A549 (cell line): ENCODE results near the gene OGDHL. TPM values are rescaled to one million over a fixed set of nuclear protein-coding genes. Genes with fewer than 3 reads are reported as not detected.

Source experiments
- ATAC-seq, 2 experiments: fragments of 200-7000 bp in 1 of 2; fragments of >200 bp in 1 of 2; cut with Nextera tagmentation in 1 of 2; cut with Tn5 transposase in 1 of 2; 3 replicates each; pipeline versions ENCODE4 v1.8.0 to v1.9.1; 2018 to 2020; ENCODE audit warnings: mild to moderate bottlenecking in 1 of 2, moderate library complexity in 1 of 2
- CTCF ChIA-PET: fragments of 300-600 bp; sonication (Branson Sonifier 250); formaldehyde crosslinking; extraction: SDS; loops from one replicate; lab custom pipeline; 2021; ENCODE audit warnings: antibody characterized with exemption, inconsistent platforms; lab: Yijun Ruan, JAX
- POLR2A ChIA-PET: fragments of 350-600 bp; formaldehyde crosslinking; extraction: SDS; loops from one replicate; lab custom pipeline; 2021; ENCODE audit warnings: antibody characterized with exemption, inconsistent platforms; lab: Yijun Ruan, JAX
- DNase-seq, 2 experiments: peaks; one replicate each; pipeline versions ENCODE4 v3.0.0 to v3.0.0-alpha.2; 2011 to 2016; ENCODE audit warnings: low read depth in 1 of 2, low spot score in 1 of 2
- FAIRE-seq: peaks from 2 replicates; lab custom pipeline; 2011; peaks lifted over from hg19 to GRCh38; lab: Jason Lieb, UNC
- H3K27ac ChIP-seq, 2 experiments: fragments of >200 bp; sonication (Bioruptor Twin); formaldehyde crosslinking; 3 replicates each; pipeline ENCODE4 v1.5.1; 2016 to 2017
- H3K4me1 ChIP-seq: fragments of >200 bp; sonication (Bioruptor Twin); formaldehyde crosslinking; 3 replicates; pipeline ENCODE4 v1.6.1; 2016
- H3K4me2 ChIP-seq: fragments of >200 bp; sonication (Bioruptor Twin); formaldehyde crosslinking; 3 replicates; pipeline ENCODE4 v1.6.1; 2016
- H3K4me3 ChIP-seq: fragments of >200 bp; sonication (Bioruptor Twin); formaldehyde crosslinking; 3 replicates; pipeline ENCODE4 v1.5.1; 2016
- H3K9me3 ChIP-seq: fragments of >200 bp; sonication (Bioruptor Twin); formaldehyde crosslinking; 3 replicates; pipeline ENCODE4 v1.6.1; 2016
- EHF ChIP-seq: fragments of 250-450 bp; sonication (Bioruptor Pico); IDR thresholded peaks from 2 replicates; pipeline ENCODE4 v1.5.0; 2020; ENCODE audit warnings: mild to moderate bottlenecking
- EHMT2 ChIP-seq: fragments of 200-600 bp; sonication (generic); IDR thresholded peaks from 2 replicates; pipeline ENCODE4 v1.6.1; 2016; ENCODE audit warnings: antibody characterized with exemption, low read depth, mild to moderate bottlenecking, moderate library complexity
- EP300 ChIP-seq, 2 experiments: fragments of >200 bp; sonication (Bioruptor Twin); formaldehyde crosslinking; IDR thresholded peaks; 2 replicates in 1 of 2; 3 replicates in 1 of 2; pipeline ENCODE4 v1.6.1; 2016 to 2017
- ESRRA ChIP-seq: fragments of 150-350 bp; IDR thresholded peaks from 2 replicates; pipeline ENCODE4 v1.6.1; 2014; ENCODE audit warnings: mild to moderate bottlenecking, low read length, borderline replicate concordance
- FOXS1 ChIP-seq: fragments of 250-450 bp; sonication (Bioruptor Pico); IDR thresholded peaks from 2 replicates; pipeline ENCODE4 v1.5.0; 2020; ENCODE audit warnings: mild to moderate bottlenecking, moderate library complexity
- GATA3 ChIP-seq: IDR thresholded peaks from 2 replicates; pipeline ENCODE4 v1.6.1; 2012; ENCODE audit warnings: borderline replicate concordance
- HDAC2 ChIP-seq: fragments of 200-600 bp; sonication (generic); IDR thresholded peaks from 2 replicates; pipeline ENCODE4 v1.6.1; 2016
- JUNB ChIP-seq: fragments of >200 bp; sonication (Bioruptor Twin); formaldehyde crosslinking; IDR thresholded peaks from 2 replicates; pipeline ENCODE4 v1.6.1; 2016
- MYC ChIP-seq: IDR thresholded peaks from 2 replicates; pipeline ENCODE4 v1.6.1; 2012; ENCODE audit warnings: mild to moderate bottlenecking, inconsistent platforms, low read length, improper control_type of control experiment, borderline replicate concordance
- PHF8 ChIP-seq: fragments of 200-600 bp; sonication (generic); IDR thresholded peaks from 2 replicates; pipeline ENCODE4 v1.6.1; 2016; ENCODE audit warnings: low read depth, mild to moderate bottlenecking, antibody characterized with exemption, moderate library complexity, borderline replicate concordance
- RARB ChIP-seq: fragments of 250-450 bp; sonication (Bioruptor Pico); IDR thresholded peaks from 2 replicates; pipeline ENCODE4 v1.8.0; 2021; ENCODE audit warnings: mild to moderate bottlenecking, moderate library complexity
- RNF2 ChIP-seq: fragments of 200-600 bp; sonication (generic); IDR thresholded peaks from 2 replicates; pipeline ENCODE4 v1.6.1; 2016; ENCODE audit warnings: low read depth, mild to moderate bottlenecking, antibody characterized with exemption, moderate library complexity, borderline replicate concordance
- SMC3 ChIP-seq: fragments of >200 bp; sonication (Bioruptor Twin); formaldehyde crosslinking; IDR thresholded peaks from 3 replicates; pipeline ENCODE4 v1.6.1; 2018; ENCODE audit warnings: inconsistent platforms
- TFCP2L1 ChIP-seq: fragments of 250-450 bp; sonication (Bioruptor Pico); IDR thresholded peaks from 2 replicates; pipeline ENCODE4 v1.5.0; 2021; ENCODE audit warnings: mild to moderate bottlenecking
- TP53 ChIP-seq: fragments of 250-450 bp; sonication (Bioruptor Pico); IDR thresholded peaks from 2 replicates; pipeline ENCODE4 v1.5.0; 2021; ENCODE audit warnings: mild to moderate bottlenecking, moderate library complexity
- ZC3H11A ChIP-seq: fragments of 450-650 bp; IDR thresholded peaks from 2 replicates; pipeline ENCODE4 v1.6.1; 2014; ENCODE audit warnings: antibody characterized with exemption, mild to moderate bottlenecking
- WGBS: methylation state at CpG from one replicate; pipeline ENCODE4 v1.1.6; 2017; ENCODE audit errors: missing lambda C conversion rate; 5-methylcytosine and 5-hydroxymethylcytosine counted together
- polyA plus RNA-seq, 4 experiments: library from polyadenylated mRNA; depleted of rRNA in 3 of 4; stranded (reverse); fragments of >200 nt; fragmentation: RNase III in 1 of 4; extraction: RNeasy Plus Mini Kit Qiagen cat#74134 plus additional on column Dnase treatment in 1 of 4; gene quantifications; 2 replicates in 3 of 4; 3 replicates in 1 of 4; pipeline ENCODE4 v1.2.3, GENCODE V29; 2011 to 2017
- TF ChIP-seq, protein P1 (sequence below): IDR thresholded peaks from 2 replicates; pipeline ENCODE4 v1.6.1; 2012; ENCODE audit warnings: low read depth, borderline replicate concordance
- TF ChIP-seq, protein P2 (sequence below): fragments of 450-650 bp; IDR thresholded peaks from 2 replicates; pipeline ENCODE4 v1.6.1; 2014; ENCODE audit warnings: antibody characterized with exemption
- TF ChIP-seq, protein P3 (sequence below): fragments of 150-350 bp; IDR thresholded peaks from 2 replicates; pipeline ENCODE4 v1.6.1; 2014; ENCODE audit warnings: low read depth, mild to moderate bottlenecking, low read length
- TF ChIP-seq, protein P4 (sequence below): fragments of >200 bp; sonication (Bioruptor Twin); formaldehyde crosslinking; IDR thresholded peaks from 2 replicates; pipeline ENCODE4 v1.6.1; 2016
- TF ChIP-seq, protein P5 (sequence below): fragments of 250-450 bp; sonication (Bioruptor Pico); IDR thresholded peaks from 2 replicates; pipeline ENCODE4 v1.5.0; 2021; ENCODE audit warnings: mild to moderate bottlenecking, moderate library complexity, borderline replicate concordance
- TF ChIP-seq, protein P6 (sequence below): IDR thresholded peaks from 2 replicates; pipeline ENCODE4 v1.6.1; 2012

Gene OGDHL
- polyA plus RNA-seq, 2 of the 4 experiments (the other 2 are of a cell fraction), result 0.06 to 0.22 TPM

DNA sequence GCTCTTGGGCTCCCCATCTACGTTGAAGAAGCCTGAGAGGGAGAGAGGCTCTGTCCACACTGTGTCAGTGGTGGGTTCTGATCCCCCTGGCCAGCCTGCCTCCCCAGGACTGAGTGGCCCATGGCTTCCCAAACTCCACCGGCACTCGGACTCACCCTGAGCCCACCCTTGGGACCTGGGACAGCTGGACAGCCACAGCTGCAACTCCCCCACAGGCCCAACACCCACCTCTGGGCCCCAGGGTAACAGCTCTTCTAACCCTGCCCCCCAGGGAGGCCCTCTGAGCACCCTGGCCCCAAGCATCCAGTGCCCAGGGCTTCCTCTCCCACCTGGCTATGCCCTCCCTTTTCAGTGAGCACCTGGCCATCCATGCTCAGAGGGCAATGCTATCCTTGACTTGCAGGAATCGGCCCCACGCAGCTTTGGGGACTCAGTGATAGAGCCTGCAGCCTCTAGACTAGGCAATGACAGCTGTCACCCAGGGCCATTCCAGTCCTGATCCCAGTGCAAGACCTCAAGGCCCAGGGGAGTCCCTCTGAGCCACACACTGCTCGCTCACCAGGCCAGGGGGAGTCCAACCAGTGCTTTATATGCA is 17.9 kb downstream of the OGDHL start:
- 10% methylated on average over 3 of the region's 6 CpGs for WGBS
- DNase-seq, result no peak
- Histone ChIP-seq H3K27ac (no peak overlapping the region), H3K4me2 (no peak overlapping the region)
- ChIA-PET POLR2A (no interaction called here), CTCF (interaction anchor here (1.0 kb wide), 2 partner anchors 8 to 151 kb away, joined by 3 to 4 read pairs; no protein-coding TSS in a partner anchor)
- no peak for TF ChIP-seq EHF (CRISPR knock-in tag)
- TF ChIP-seq ZC3H11A, result no peak
- TF ChIP-seq, all 56 proteins: peak for 0
- H3K4me3 ChIP-seq, result no peak overlapping the region
- H3K4me1 ChIP-seq, result no peaks in the 10 kb centered on the region
- no peaks in the 10 kb centered on the region for H3K9me3 ChIP-seq
- ATAC-seq, result no peak
- no peak for FAIRE-seq

DNA sequence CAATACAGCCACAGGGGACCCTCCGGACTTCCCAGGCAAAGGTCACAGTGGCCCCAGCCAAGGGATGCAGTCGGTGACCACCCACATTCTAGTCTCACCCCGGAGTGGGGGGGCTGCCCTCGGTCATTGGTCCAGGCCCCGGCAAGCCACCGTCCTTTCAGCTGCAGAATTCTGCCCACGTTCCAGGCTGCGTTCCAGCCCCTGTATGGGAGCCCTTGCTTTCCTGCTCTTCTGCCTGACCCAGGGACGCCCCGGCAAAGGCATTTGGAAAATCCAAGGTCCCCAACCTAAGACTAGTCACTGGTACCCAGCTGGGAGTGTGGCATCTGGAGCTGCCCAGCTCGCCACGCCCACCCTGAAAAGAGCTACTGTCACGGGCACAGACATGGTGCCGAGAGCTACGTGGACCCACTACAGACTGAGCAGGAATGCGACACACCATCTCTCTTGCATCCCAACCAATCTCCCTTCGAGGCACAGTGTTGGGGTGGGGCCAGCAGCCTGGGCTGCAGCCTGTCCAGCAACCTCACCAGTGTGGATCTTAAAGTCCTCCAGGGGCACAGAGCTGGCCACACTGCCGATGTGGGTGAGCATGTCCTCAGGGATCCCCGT is 18.6 kb downstream of the OGDHL start:
- POLR2A ChIA-PET, result no interaction called here
- H3K27ac ChIP-seq, result no peak overlapping the region
- TF ChIP-seq EHMT2 (no peak), SMC3 (no peak), RNF2 (no peak), EP300 (IDR thresholded peaks at IDR 0.05) (no peak), JUNB (no peak), FOXS1 (no peak), RARB (CRISPR knock-in tag) (no peak), TP53 (CRISPR knock-in tag) (no peak), HDAC2 (no peak)
- TF ChIP-seq, protein P1, sequence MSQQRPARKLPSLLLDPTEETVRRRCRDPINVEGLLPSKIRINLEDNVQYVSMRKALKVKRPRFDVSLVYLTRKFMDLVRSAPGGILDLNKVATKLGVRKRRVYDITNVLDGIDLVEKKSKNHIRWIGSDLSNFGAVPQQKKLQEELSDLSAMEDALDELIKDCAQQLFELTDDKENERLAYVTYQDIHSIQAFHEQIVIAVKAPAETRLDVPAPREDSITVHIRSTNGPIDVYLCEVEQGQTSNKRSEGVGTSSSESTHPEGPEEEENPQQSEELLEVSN, result no peak
- TF ChIP-seq, all 56 proteins: peak for 0
- 37% methylated on average over 15 of the region's 19 CpGs for WGBS
- CTCF ChIA-PET, result interaction anchor here (1.0 kb wide), 1 partner anchor 151 kb away, joined by 3 read pairs; no protein-coding TSS in a partner anchor
- DNase-seq, result no peak
- ATAC-seq, result no peak
- Histone ChIP-seq H3K4me3 (no peak overlapping the region), H3K4me1 (no peaks in the 10 kb centered on the region), H3K4me2 (no peak overlapping the region), H3K9me3 (no peaks in the 10 kb centered on the region)
- FAIRE-seq, result no peak

DNA sequence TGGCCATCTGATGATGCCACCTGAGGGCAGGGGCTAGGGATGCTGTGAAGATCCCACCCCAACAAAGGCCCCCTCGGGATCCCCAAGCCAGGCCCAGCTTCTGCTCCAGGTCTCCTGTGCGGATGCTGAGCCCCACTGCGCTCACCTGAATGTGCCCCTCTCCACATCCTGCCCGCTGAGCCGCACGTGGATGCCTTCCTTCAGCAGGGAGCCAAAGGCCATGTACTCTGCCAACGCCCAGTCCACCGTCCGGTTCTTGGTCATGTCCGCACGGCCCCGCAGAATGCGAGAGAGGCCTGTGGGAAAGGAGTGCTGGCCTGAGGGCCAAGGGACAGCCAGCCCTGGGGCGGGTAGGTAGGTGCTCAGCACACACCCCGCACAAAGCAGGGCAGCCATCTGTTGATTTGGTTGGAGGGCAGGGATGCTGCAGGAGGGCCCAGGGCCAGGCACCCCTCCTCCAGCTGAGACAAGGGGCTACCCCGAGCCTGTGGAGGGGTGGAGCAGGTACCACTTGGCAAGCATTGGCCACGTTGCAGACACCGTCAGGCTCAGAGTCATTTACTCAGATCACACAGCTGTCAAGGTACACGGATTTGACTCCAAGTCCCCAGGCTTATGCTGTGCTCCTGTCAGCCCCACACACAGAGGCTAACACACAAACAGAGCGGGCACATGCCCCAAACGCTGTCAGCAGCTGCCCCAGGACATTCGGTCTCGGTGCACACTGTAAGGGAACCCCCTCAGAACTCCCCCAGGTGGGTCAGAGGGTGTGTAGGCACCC is 19.2 kb downstream of the OGDHL start:
- Histone ChIP-seq H3K27ac (no peak overlapping the region), H3K4me1 (no peaks in the 10 kb centered on the region), H3K4me2 (no peak overlapping the region), H3K9me3 (no peaks in the 10 kb centered on the region), H3K4me3 (no peak overlapping the region)
- FAIRE-seq, result no peak
- ATAC-seq, result no peak
- TF ChIP-seq, protein P2, sequence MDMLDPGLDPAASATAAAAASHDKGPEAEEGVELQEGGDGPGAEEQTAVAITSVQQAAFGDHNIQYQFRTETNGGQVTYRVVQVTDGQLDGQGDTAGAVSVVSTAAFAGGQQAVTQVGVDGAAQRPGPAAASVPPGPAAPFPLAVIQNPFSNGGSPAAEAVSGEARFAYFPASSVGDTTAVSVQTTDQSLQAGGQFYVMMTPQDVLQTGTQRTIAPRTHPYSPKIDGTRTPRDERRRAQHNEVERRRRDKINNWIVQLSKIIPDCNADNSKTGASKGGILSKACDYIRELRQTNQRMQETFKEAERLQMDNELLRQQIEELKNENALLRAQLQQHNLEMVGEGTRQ, result no peak
- TF ChIP-seq TFCP2L1 (CRISPR knock-in tag), result no peak
- TF ChIP-seq, protein P1, result no peak
- TF ChIP-seq PHF8, result no peak
- TF ChIP-seq, protein P3, sequence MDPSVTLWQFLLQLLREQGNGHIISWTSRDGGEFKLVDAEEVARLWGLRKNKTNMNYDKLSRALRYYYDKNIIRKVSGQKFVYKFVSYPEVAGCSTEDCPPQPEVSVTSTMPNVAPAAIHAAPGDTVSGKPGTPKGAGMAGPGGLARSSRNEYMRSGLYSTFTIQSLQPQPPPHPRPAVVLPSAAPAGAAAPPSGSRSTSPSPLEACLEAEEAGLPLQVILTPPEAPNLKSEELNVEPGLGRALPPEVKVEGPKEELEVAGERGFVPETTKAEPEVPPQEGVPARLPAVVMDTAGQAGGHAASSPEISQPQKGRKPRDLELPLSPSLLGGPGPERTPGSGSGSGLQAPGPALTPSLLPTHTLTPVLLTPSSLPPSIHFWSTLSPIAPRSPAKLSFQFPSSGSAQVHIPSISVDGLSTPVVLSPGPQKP, result no peak
- TF ChIP-seq, protein P4, sequence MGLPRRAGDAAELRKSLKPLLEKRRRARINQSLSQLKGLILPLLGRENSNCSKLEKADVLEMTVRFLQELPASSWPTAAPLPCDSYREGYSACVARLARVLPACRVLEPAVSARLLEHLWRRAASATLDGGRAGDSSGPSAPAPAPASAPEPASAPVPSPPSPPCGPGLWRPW, result no peak
- TF ChIP-seq, protein P5, sequence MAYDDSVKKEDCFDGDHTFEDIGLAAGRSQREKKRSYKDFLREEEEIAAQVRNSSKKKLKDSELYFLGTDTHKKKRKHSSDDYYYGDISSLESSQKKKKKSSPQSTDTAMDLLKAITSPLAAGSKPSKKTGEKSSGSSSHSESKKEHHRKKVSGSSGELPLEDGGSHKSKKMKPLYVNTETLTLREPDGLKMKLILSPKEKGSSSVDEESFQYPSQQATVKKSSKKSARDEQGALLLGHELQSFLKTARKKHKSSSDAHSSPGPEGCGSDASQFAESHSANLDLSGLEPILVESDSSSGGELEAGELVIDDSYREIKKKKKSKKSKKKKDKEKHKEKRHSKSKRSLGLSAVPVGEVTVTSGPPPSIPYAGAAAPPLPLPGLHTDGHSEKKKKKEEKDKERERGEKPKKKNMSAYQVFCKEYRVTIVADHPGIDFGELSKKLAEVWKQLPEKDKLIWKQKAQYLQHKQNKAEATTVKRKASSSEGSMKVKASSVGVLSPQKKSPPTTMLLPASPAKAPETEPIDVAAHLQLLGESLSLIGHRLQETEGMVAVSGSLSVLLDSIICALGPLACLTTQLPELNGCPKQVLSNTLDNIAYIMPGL (CRISPR knock-in tag), result no peak
- no peak for TF ChIP-seq EHMT2
- TF ChIP-seq GATA3, result no peak
- no peak for TF ChIP-seq HDAC2
- no peak for TF ChIP-seq ESRRA
- no peak for TF ChIP-seq MYC
- TF ChIP-seq, protein P6, sequence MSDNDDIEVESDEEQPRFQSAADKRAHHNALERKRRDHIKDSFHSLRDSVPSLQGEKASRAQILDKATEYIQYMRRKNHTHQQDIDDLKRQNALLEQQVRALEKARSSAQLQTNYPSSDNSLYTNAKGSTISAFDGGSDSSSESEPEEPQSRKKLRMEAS, result no peak
- no peak for DNase-seq
- 60% methylated on average over 11 of the region's 23 CpGs for WGBS
- ChIA-PET POLR2A (no interaction called here), CTCF (interaction anchor here (1.0 kb wide), 1 partner anchor 150 kb away, joined by 3 read pairs; no protein-coding TSS in a partner anchor)
